UCSD-AML1 (cell line): ENCODE data around the gene MED23.

Source experiments
- DNase-seq: peaks from one replicate; lab custom pipeline; 2025; ENCODE audit not compliant: unreplicated experiment; lab: John Stamatoyannopoulos, UW

MED23 gene, protein sequence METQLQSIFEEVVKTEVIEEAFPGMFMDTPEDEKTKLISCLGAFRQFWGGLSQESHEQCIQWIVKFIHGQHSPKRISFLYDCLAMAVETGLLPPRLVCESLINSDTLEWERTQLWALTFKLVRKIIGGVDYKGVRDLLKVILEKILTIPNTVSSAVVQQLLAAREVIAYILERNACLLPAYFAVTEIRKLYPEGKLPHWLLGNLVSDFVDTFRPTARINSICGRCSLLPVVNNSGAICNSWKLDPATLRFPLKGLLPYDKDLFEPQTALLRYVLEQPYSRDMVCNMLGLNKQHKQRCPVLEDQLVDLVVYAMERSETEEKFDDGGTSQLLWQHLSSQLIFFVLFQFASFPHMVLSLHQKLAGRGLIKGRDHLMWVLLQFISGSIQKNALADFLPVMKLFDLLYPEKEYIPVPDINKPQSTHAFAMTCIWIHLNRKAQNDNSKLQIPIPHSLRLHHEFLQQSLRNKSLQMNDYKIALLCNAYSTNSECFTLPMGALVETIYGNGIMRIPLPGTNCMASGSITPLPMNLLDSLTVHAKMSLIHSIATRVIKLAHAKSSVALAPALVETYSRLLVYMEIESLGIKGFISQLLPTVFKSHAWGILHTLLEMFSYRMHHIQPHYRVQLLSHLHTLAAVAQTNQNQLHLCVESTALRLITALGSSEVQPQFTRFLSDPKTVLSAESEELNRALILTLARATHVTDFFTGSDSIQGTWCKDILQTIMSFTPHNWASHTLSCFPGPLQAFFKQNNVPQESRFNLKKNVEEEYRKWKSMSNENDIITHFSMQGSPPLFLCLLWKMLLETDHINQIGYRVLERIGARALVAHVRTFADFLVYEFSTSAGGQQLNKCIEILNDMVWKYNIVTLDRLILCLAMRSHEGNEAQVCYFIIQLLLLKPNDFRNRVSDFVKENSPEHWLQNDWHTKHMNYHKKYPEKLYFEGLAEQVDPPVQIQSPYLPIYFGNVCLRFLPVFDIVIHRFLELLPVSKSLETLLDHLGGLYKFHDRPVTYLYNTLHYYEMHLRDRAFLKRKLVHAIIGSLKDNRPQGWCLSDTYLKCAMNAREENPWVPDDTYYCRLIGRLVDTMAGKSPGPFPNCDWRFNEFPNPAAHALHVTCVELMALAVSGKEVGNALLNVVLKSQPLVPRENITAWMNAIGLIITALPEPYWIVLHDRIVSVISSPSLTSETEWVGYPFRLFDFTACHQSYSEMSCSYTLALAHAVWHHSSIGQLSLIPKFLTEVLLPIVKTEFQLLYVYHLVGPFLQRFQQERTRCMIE (N-terminal part only)

DNA sequence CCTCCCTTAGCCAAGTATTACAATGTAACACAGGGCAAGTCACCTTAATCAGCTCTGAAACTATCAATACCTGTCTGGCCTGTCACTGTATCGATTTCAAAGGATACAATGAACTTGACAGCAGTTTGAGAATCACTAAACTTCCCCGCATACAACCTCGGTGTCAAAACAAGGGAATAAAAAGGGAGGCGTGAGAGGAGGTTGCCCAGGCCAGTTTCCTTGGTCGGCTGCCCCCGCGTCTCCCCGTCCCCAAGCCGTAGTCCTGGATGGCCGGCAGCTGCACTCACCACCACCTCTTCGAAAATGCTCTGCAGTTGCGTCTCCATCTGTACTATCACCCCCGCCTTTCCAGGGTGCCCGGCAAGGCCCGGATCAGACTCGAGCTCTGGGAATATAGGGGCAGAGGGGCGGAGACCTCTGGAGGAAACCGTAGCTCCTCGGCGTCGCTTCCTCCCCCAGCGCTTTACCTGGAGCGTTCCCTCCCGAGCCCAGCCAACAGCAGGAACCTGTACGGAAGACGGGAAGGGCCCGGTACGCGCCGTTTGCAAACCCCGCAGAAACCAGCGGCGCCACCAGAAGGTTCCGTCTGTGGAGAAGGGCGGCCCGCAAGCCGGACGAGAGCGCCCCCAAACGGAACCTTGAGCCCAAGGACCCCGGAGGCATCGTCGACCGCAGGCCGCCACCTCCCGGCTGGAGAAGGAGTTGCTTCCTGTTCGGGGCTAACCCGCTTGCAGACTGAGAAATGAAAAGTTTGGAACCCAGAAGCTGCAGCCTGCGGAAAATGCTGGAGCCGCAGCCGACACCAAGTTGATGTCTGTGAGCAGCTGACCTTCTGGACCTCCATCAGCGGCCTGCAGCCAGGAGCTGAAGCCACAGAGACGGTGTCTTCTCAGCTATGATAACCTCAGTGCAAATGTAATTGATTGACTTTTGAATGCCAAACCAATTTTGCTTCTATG, at the start of gene MED23:
MED23 (minus strand) TSS at position 519 of the 959 bp plus-strand sequence; CDS start at position 326, 193 bp downstream.
- DNase-seq: peak; percentile 98

DNA sequence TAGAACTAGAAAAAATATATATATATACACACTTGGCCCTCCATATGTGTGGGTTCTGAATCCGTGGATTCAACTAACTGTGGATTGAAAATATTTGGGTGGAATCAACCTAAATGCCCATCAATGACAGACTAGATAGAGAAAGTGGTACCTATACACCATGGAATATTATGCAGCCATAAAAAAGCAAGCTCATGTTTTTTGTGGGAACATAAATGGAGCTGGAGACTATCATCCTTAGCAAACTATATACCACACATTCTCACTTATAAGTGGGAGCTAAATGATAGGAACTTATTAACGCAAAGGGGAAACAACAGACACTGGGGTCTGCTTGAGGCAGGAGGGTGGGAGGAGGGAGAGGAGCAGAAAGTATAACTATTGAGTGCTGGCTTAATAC, 45.1 kb upstream of the MED23 start:
- DNase-seq: no peak

DNA sequence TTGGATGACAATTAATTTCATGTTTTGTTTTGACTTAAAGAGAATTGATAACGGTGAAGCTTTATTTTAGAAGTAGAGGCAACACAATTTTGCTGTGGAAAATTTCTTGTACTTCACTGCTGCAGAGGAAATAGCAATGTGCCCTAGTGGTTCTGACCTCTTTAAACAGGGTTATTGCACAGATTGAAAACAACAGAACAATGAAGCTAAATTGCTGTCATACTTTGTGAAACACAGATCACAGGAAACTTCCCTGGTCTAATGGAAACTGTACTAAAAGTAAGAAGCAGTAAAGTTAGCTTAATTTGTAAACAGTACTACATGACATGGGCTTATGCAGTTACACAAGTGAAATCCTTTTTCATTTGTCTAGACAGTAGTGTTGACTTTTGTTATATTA, 41.8 kb upstream of the MED23 start:
- DNase-seq: no peak

DNA sequence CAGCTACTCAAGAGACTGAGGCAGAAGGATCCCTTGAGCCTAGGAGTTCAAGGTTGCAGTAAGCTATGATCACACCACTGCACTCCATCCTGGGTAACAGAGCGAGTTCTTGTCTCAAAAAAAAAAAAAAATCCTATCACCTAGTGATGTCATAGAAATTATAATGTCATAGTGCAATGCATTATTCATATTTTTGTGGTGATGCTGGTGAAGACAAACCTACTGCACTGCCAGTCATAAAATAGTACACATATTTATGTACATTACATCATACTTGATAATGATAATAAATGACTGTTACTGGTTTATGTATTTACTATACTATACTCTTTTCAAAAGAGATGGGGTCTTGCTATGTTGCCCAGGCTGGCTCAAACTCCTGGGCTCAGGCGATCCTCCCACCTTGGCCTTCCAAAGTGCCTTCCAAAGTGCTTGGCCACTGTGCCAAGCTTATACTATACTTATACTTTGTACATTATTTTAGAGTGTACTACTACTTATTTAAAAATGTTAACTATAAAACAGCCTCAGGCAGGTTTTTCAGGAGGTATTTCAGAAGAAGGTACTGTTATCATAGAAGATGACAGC, 35.6 kb upstream of the MED23 start:
- no peak for DNase-seq

DNA sequence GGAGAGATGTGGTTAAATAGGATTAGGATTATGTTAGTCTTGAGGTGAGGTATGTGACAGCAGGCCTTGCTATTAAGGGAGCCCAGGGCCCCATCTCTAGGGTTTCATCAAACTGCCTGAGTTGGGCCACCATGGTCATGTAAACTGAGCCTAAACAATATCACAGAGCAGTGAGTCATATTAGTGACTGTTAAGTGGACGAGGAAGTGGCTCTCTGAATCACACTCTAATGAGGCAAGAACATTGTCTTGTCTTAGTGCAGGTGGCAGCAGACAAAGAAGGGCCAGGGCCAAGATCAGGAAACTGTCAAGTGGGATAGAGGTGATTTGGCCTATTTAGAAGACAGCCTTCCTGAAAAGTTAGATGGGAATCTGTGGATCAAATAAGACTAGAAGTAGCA, 32.2 kb upstream of the MED23 start:
- DNase-seq: no peak

DNA sequence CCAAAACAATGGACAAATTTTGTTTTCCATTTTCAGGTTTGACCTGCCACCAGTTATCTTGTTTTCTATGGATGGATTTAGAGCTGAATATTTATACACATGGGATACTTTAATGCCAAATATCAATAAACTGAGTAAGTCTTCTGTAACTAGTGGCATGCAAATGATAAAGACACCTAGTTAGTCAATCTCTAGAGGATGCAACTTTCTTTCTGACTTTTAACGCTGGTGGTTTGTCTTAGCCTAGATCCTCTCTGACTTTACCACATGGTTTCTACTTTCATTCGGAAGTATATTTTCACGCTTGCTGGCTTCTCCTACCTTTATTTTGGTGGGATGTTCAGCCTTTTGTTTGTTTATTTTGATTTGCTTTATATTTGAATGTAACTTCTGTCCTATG, 30.2 kb upstream of the MED23 start:
- DNase-seq: no peak

DNA sequence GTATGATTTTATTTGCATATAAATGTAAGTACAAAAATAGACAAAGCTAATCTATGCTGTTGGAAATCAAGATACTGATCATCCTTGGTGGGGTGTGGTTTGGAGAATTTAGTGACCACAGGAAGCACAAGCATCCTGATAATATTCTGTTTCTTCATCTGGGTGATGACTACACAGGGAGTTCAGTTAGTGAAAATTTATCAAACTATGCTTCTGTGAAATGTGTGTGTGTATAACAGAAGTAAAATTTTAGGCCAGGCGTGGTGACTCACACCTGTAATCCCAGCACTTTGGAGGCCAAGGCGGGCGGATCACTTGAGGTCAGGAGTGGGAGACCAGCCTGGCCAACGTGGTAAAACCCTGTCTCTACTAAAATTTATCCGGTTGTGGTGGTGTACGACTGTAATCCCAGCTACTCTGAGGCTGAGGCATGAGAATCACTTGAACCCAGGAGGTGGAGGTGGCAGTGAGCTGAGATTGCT, 29.6 kb upstream of the MED23 start:
- DNase-seq: no peak

DNA sequence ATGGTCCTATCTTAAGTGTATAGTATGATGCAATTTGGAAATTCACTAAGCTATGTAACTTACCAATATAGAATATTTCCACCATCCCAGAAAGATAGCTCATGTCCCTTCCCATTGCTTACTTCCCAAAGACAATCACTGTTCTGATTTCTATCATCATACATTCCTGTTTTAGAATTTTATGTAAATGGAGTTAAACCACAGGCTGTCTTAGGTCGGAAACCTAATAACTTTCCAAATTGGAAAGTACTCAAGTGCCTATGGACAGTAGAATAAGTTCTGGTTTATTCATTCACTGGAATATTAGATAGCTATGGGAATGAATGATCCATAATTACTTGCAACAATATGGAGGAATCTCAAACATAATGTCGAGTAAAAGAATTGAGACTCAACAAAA, 29.2 kb upstream of the MED23 start:
- no peak for DNase-seq

DNA sequence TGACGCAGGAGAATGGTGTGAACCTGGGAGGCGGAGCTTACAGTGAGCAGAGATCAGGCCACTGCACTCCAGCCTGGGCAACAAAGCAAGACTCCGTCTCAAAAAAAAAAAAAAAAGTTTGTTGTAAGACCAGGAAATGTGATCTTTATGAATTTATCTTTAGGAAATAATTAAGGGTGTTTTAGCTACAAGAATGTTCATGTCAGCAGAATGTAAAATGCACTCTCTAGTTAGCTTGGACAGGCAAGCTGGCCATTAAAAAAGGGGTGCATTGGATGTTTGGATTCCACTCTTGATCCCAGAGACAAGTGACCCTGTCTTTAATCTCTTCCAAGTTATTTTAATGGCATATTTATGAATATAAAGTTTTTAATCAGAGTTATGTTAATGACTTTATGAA, 28.6 kb upstream of the MED23 start:
- no peak for DNase-seq

DNA sequence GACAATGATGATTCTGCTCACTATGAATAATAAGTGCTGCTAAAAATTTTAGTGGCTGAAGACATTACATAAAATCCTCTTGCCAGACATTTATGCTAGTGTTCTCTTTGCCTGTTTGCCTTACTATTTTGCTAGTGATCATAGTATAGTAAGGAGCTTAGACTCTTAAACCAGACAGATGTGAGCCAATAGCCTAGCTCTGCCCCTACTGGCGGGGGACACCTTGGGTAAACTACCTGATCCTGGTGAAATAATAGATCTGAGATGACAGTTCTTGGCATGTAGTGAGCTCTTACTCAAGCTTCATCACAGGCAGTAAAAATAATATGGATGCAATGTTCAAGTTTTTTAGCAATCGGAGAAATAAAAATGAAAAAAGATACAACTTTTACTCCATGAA, 27.9 kb upstream of the MED23 start:
- no peak for DNase-seq

DNA sequence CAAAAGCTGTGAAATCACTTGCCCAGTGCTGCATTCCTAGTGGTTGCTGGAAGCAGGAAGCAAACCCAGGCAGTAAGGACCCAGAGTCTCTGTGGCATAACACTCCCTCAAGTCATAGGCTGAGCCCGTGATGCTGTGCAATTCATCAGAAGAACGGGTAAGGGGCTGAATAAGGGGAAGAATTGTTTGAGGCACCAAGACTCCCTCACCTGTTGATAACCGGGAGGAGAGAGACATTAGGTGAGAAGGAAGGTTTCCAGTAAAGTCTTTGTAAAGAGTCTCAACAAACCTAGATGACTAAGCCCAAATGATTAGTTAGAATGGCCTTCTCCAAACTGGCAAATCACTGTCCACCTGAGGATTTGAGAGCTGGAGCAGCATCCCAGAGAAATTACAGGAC, 27.3 kb upstream of the MED23 start:
- DNase-seq: no peak

DNA sequence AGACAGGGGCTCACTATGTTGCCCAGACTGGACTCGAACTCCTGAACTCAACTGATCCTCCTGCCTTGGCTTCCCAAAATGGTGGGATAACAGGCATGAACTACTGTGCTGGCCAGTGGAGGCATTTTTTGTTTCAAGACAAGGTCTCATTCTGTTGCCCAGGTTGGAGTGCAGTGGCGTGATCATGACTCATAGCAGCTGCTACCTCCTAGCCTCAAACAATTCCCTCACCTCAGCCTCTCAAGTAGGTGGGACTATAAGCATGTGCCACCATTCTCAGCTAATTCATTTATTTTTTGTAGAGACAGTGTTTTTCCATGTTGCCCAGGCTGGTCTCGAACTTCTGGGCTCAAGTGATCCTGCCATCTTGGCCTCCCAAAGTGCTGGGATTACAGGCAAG, 26.3 kb upstream of the MED23 start:
- no peak for DNase-seq

DNA sequence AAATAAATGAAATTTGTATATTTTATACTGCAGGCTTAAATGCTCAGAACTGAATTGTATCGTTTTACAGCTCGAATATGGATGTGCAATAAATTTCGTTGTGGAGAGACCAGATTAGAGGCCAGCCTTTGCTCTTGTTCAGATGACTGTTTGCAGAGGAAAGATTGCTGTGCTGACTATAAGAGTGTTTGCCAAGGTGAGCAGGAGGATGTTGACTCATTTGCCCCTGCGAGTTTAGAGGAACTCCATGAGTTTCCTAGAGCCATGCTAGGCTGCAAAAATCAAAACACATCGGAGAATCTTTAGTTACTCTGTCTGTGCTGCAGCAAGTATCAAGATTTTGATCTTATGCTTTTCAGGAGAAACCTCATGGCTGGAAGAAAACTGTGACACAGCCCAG, 24.4 kb upstream of the MED23 start:
- DNase-seq: no peak

DNA sequence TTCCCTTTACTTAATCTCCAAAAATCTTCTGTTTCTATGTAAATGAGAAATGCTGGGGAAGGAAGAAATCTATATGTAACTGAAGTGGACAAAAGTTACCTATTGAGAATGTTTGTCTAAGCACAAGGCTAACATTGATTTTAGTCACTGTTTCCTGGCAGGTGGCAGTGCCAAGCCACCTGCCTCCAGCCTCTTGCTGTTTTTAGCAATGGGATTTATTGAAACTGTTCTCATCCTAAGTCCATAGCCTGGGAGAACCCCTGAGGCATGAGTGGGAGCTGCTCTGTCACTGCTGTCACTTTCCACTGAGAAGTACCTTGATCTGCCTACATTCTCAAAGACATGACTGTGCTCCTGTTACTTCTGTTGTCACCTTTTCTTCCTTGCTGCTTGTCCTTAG, 23.7 kb upstream of the MED23 start:
- no peak for DNase-seq

DNA sequence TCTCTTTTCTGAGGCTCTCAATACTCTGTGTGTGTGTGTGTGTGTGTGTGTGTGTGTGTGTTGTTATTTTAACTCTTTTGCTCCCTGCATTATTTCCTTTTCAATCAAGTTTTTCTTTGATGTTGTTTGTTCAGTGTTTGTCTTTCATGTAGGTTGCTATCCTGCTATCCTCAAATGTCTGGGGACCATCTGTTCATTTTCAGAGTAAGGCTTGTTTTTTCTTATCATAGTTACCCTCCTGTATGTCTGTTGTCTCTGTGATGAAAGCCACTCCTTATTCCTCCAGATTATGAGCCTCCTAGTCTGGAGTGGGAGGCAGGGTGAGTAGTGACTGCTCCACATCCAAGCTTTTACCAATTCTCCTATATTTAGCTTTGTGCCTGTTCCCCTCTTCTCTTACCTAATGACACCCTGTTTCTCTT, 18.2 kb upstream of the MED23 start:
- no peak for DNase-seq

DNA sequence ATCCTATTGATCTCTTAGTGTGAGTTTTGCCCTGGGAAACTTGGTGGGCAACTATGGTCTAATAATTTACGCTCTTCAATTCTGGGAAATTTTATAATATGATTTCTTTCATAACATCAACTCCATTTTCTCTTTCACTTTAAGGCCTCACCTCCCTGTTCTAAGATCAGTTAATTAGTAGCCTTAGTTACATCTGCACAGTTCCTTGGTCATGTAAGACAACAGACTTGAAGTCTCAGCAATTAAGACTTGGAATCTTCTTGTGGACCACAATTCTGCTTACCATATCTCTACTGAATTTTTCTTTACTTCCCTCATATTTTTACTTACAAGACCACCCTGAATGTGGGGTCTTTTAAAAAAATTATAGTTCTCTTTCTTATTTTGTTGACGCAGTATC, 17.8 kb upstream of the MED23 start:
- DNase-seq: no peak

DNA sequence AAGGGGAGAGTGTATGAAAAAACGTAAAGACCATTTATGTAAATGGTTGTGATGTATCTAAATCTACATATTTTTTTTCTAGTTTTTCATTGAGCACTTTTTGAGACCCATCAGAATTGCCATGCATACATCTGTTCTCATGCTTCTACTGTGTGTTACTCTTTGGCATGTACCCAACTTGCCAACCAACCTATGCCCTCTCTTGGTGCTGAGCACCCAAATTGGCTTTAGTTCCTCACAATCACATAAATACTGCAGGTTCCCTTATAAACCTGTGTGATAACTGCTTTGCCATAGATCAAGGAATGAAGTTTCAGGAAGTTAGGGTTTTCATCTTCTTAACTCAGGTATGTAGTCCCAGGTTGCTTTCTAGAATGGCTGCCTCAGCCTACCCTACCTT, 16.9 kb upstream of the MED23 start:
- no peak for DNase-seq

DNA sequence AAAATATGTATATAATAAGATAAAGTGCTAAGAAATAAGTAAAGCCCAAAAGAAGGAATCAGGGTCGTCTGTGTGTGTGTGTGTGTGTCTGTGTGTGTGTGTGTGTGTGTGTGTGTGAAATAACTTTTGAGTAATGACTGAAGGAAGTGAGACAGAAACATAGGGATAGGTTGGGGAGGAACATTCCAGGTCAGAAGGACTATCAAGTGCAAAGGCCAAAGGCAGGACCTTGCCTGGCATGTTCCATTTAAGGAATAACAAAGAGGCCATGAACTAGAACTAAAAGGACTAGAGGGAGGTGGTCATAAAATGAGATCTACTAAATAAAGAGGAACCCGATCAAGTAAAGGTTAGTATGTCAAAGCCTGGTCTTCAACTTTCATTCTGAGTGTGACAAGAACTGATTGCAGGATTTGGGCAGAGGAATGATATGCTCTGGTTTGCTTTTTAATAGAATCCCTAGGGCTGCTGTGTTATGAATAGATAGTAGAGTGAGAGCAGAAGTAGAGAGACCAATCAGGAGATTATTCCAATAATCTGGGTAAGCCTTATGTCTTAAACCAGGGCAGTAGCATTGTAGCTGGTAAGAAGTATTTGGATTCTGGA, 15.9 kb upstream of the MED23 start:
- no peak for DNase-seq

DNA sequence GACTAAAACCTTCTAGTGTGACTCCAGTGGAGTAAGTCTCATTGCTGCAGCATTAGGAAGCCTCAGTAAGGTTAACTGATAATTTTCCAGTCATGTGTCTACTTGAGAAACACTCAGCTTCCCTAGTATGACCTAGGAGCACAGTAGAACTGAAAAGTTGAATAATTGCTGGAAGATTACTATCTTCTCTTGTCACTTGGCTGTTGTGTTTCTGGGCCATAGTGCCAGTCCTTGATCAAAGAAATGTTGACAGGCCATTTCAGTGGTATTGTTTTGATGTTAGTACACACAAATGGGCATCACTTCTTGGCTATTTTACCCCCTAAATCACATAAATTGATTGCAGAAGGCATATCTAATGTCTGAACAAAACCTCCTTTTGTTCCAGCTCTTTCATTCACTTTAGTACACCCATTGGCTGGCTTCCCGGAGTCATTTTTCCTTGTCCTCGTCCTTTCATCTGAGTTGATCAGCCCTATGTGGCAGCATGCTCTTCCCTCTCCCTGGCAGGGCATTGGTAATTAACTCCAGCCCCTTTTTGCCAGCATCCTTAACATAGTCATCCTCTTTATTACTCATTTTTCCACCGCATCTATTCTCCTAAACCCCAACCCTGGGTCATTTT, 15.1 kb upstream of the MED23 start:
- DNase-seq: no peak
